ENCODE measurements around the gene QRFP. TPM values are rescaled to one million over a fixed set of nuclear protein-coding genes. Genes with fewer than 3 reads are reported as not detected.
A peak's percentile ranks its signal among the peaks of the same experiment; 100 is the strongest.

The QRFP gene
- total RNA-seq, 2 donors from 2014 or later: not detected

DNA sequence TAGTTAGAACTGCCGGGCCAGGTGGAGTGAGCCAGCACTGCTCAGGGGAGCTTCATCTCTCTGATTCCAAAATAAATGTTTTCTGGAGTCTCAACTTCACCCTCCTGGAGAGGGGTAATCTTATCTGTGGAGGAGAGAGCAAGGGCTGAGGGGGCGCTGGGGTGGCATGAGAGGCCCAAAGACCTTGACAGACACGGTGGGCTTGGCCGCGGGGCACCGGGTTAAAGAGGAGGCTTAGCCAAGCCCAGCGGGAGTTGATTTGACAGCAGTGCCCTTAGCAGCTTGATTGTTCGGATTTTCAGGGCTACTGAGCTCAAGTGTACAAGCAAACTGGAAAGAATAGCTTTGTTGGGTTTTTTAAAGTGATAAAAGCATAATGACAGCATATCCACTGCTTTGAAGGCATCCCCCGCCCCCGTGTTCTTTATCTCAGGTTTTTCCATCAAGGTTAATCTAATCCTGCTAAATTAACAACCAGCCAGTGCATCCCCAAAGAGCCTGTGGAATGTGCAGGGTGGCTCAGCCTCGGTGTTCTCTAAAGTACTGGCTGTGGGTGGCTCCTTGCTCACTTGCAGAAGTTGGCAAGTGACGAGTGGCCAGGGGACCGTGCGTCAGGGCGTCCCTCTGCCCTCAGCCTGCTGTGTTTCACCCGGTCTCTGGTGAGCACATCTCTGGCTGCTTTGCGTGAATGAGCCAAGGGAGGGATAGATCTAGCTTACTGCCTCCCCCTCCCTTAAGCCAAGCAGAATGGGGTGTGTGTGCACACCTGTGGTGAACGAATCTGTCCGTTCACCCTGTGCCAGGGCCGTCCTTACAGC lies 5.5 kb downstream of the QRFP start:
- no peaks in the 10 kb centered on the region for H3K9me3 ChIP-seq (ENCODE audit: control insufficient read depth, low read length, poor library complexity, severe bottlenecking)
- no peak for DNase-seq
- Mint-ChIP-seq H3K27me3 (no peaks in the 10 kb centered on the region), H3K4me1 (no peaks in the 10 kb centered on the region), H3K4me3 (no peak overlapping the region), H3K27ac (peak overlapping the region; percentile 29), H3K36me3 (ENCODE audit: low read depth) (no peaks in the 10 kb centered on the region)
- ATAC-seq: no peak

DNA sequence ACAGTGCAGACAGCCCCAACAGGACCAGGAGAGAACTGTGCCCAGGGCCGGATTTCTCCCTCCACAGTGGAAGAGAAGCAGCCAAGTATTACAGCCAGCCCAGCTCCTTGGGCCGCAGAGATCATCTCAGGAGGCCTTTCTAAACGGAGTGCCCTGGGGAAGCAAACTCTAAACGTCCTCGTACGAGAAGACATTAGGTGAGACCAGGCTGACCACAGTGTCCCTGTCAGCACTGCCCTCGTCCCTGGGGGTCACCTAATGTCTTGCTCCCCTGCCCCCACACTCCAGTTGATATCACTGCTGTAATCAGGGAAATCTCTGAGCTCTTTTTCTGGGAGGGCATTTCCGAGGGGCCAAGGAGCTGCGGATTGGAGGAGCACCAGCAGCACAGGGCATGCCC lies 6.5 kb downstream of the QRFP start:
- H3K27me3 Mint-ChIP-seq: no peaks in the 10 kb centered on the region
- no peak overlapping the region for H3K27ac Mint-ChIP-seq
- ATAC-seq (no peak), DNase-seq (no peak)
- no peak overlapping the region for H3K4me3 Mint-ChIP-seq
- H3K36me3 Mint-ChIP-seq (ENCODE audit: low read depth): peaks cover 2% of the 10 kb centered on the region
- no peaks in the 10 kb centered on the region for H3K9me3 ChIP-seq (ENCODE audit: control insufficient read depth, low read length, poor library complexity, severe bottlenecking)
- no peaks in the 10 kb centered on the region for H3K4me1 Mint-ChIP-seq

DNA sequence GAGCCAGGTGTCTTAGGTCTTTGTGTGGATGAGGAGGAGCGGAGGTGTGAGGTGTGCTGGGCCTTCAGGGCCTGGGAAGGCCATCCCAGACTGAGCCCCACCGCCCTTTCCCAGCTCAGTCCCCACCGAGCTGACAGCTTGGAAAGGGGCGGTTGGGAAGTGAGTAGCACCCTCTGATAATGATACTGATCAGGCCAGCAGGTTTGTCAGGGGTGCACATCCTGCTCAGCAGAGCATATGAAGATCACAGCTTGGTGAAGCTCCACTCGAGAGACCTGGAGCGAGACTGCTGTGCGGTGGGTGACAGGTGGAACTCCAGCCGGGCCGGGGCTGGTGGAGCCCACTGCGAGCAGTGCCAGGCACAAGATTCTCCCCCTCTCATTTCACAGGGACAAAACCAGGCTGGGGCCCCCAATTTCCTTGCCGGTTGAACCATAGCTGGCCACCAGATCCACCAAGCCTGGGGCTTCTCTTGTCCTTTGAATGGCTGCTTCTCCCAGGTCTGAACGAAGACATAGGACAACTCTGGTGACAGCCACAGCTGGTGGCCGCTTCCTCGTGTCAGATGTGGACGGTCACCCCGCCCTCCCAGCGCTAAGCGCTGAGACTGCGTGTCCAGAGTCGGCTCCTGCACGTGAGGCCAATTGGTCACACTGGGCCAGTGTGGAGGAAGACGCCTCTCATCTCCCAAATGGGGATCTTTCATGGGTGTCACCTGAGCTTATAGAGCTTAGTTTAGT lies 8.3 kb downstream of the QRFP start:
- Mint-ChIP-seq H3K27ac (no peak overlapping the region), H3K4me3 (no peak overlapping the region), H3K36me3 (ENCODE audit: low read depth) (peaks cover 4% of the 10 kb centered on the region), H3K4me1 (no peaks in the 10 kb centered on the region), H3K27me3 (no peaks in the 10 kb centered on the region)
- no peaks in the 10 kb centered on the region for H3K9me3 ChIP-seq (ENCODE audit: control insufficient read depth, low read length, poor library complexity, severe bottlenecking)
- ATAC-seq (no peak), DNase-seq (no peak)

DNA sequence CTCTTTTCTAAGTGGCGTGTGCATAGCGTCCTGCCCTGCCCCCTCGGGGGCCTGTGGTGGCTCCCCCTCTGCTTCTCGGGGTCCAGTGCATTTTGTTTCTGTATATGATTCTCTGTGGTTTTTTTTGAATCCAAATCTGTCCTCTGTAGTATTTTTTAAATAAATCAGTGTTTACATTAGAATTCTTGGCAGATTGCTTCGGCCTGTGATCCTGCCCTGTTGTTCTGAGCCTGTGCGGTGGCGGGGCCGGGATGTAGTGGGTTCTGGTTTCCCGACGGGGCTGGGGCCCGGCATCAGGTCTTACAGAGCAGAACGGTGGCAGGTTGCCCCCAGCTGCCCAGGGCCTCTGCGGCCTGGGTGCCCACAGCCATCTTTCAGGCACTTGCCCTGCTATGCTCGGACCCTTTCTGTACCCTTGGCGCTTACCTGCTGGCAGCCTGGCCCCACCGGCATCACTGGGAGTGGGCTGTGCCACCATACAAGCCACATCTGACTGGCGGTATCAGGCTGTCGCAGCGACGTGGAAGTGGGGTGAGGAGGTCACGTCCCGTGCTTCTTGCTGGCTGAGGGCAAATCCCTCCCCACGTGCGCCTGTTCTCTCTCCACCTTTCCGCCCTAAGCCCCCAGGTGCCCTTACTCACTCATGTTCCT lies 9.0 kb downstream of the QRFP start:
- ATAC-seq: no peak
- H3K27me3 Mint-ChIP-seq: no peaks in the 10 kb centered on the region

DNA sequence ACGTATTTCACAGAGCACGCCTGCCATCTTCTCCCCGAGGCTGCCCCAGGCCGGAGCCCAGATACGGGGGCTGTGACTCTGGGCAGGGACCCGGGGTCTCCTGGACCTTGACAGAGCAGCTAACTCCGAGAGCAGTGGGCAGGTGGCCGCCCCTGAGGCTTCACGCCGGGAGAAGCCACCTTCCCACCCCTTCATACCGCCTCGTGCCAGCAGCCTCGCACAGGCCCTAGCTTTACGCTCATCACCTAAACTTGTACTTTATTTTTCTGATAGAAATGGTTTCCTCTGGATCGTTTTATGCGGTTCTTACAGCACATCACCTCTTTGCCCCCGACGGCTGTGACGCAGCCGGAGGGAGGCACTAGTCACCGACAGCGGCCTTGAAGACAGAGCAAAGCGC lies 9.6 kb downstream of the QRFP start:
- no peak overlapping the region for H3K4me3 Mint-ChIP-seq
- peaks cover 4% of the 10 kb centered on the region for H3K36me3 Mint-ChIP-seq (ENCODE audit: low read depth)
- DNase-seq (no peak), ATAC-seq (no peak)
- no peaks in the 10 kb centered on the region for H3K27me3 Mint-ChIP-seq
- no peak overlapping the region for H3K27ac Mint-ChIP-seq
- no peaks in the 10 kb centered on the region for H3K4me1 Mint-ChIP-seq
- H3K9me3 ChIP-seq (ENCODE audit: control insufficient read depth, low read length, poor library complexity, severe bottlenecking): no peaks in the 10 kb centered on the region

More for the DNA sequence above, 9.0 kb downstream of the QRFP start:
- no peaks in the 10 kb centered on the region for H3K4me1 Mint-ChIP-seq
- no peak overlapping the region for H3K4me3 Mint-ChIP-seq
- peak overlapping the region; percentile 21 for H3K27ac Mint-ChIP-seq
- H3K9me3 ChIP-seq (ENCODE audit: control insufficient read depth, low read length, poor library complexity, severe bottlenecking): no peaks in the 10 kb centered on the region
- DNase-seq: no peak
- H3K36me3 Mint-ChIP-seq (ENCODE audit: low read depth): peaks cover 4% of the 10 kb centered on the region

DNA sequence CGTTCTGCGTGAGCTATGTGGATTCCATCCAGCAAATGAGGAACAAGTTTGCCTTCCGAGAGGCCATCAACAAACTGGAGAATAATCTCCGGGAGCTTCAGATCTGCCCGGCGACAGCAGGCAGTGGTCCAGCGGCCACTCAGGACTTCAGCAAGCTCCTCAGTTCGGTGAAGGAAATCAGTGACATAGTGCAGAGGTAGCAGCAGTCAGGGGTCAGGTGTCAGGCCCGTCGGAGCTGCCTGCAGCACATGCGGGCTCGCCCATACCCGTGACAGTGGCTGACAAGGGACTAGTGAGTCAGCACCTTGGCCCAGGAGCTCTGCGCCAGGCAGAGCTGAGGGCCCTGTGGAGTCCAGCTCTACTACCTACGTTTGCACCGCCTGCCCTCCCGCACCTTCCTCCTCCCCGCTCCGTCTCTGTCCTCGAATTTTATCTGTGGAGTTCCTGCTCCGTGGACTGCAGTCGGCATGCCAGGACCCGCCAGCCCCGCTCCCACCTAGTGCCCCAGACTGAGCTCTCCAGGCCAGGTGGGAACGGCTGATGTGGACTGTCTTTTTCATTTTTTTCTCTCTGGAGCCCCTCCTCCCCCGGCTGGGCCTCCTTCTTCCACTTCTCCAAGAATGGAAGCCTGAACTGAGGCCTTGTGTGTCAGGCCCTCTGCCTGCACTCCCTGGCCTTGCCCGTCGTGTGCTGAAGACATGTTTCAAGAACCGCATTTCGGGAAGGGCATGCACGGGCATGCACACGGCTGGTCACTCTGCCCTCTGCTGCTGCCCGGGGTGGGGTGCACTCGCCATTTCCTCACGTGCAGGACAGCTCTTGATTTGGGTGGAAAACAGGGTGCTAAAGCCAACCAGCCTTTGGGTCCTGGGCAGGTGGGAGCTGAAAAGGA lies 10.9 kb downstream of the QRFP start:
- Mint-ChIP-seq H3K27ac (no peak overlapping the region), H3K36me3 (ENCODE audit: low read depth) (peaks cover 4% of the 10 kb centered on the region), H3K4me3 (no peak overlapping the region), H3K4me1 (no peaks in the 10 kb centered on the region), H3K27me3 (no peaks in the 10 kb centered on the region)
- no peaks in the 10 kb centered on the region for H3K9me3 ChIP-seq (ENCODE audit: control insufficient read depth, low read length, poor library complexity, severe bottlenecking)
- ATAC-seq (no peak), DNase-seq (no peak)

DNA sequence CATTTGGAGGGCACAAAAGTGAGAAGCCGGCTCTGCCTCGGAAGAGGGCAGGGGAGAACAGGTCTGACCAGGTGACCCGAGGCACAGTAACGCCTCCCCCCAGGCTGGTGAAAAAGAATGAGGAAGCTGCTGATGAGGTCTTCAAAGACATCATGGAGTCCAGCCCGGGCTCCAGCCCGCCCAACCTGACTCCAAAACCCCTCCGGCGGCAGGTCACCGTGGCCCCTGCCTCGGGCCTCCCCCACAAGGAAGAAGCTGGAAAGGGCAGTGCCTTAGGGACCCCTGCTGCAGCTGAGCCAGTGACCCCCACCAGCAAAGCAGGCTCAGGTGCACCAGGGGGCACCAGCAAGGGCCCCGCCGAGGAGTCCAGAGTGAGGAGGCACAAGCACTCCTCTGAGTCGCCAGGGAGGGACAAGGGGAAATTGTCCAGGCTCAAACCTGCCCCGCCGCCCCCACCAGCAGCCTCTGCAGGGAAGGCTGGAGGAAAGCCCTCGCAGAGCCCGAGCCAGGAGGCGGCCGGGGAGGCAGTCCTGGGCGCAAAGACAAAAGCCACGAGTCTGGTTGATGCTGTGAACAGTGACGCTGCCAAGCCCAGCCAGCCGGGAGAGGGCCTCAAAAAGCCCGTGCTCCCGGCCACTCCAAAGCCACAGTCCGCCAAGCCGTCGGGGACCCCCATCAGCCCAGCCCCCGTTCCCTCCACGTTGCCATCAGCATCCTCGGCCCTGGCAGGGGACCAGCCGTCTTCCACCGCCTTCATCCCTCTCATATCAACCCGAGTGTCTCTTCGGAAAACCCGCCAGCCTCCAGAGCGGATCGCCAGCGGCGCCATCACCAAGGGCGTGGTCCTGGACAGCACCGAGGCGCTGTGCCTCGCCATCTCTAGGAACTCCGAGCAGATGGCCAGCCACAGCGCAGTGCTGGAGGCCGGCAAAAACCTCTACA lies 11.8 kb downstream of the QRFP start:
- H3K9me3 ChIP-seq (ENCODE audit: control insufficient read depth, low read length, poor library complexity, severe bottlenecking): no peaks in the 10 kb centered on the region
- no peak overlapping the region for H3K27ac Mint-ChIP-seq
- no peaks in the 10 kb centered on the region for H3K27me3 Mint-ChIP-seq
- DNase-seq (no peak), ATAC-seq (no peak)
- H3K4me3 Mint-ChIP-seq: no peak overlapping the region
- no peaks in the 10 kb centered on the region for H3K4me1 Mint-ChIP-seq
- peaks cover 4% of the 10 kb centered on the region for H3K36me3 Mint-ChIP-seq (ENCODE audit: low read depth)

DNA sequence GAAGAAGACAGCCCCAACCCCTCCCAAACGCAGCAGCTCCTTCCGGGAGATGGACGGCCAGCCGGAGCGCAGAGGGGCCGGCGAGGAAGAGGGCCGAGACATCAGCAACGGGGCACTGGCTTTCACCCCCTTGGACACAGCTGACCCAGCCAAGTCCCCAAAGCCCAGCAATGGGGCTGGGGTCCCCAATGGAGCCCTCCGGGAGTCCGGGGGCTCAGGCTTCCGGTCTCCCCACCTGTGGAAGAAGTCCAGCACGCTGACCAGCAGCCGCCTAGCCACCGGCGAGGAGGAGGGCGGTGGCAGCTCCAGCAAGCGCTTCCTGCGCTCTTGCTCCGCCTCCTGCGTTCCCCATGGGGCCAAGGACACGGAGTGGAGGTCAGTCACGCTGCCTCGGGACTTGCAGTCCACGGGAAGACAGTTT lies 12.5 kb downstream of the QRFP start:
- DNase-seq (no peak), ATAC-seq (no peak)
- Mint-ChIP-seq H3K4me3 (no peak overlapping the region), H3K36me3 (ENCODE audit: low read depth) (peaks cover 6% of the 10 kb centered on the region), H3K27ac (no peak overlapping the region), H3K27me3 (no peaks in the 10 kb centered on the region), H3K4me1 (no peaks in the 10 kb centered on the region)
- H3K9me3 ChIP-seq (ENCODE audit: control insufficient read depth, low read length, poor library complexity, severe bottlenecking): no peaks in the 10 kb centered on the region

DNA sequence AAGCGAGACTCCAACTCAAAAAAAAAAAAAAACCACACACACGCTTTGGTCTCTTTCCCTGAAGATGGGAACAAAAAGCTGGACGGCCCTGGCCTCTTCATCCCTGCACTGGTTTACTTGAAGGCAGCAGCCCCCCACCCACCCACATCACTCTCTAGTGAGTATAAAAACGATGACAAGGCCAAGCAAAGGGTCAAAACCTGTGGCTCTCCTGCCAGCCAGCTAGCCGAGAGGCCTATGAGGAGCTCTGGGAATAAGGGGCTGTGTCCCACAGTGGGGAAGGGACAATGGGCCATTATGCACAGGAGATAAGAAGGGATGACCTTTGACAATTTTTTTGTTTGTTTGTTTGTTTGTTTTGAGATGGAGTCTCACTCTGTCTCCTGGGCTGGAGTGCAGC lies 13.1 kb downstream of the QRFP start:
- no peaks in the 10 kb centered on the region for H3K27me3 Mint-ChIP-seq
- DNase-seq: no peak
- H3K27ac Mint-ChIP-seq: no peak overlapping the region
- H3K36me3 Mint-ChIP-seq (ENCODE audit: low read depth): peaks cover 6% of the 10 kb centered on the region
- no peak for ATAC-seq
- no peaks in the 10 kb centered on the region for H3K4me1 Mint-ChIP-seq
- no peak overlapping the region for H3K4me3 Mint-ChIP-seq
- no peaks in the 10 kb centered on the region for H3K9me3 ChIP-seq (ENCODE audit: control insufficient read depth, low read length, poor library complexity, severe bottlenecking)

DNA sequence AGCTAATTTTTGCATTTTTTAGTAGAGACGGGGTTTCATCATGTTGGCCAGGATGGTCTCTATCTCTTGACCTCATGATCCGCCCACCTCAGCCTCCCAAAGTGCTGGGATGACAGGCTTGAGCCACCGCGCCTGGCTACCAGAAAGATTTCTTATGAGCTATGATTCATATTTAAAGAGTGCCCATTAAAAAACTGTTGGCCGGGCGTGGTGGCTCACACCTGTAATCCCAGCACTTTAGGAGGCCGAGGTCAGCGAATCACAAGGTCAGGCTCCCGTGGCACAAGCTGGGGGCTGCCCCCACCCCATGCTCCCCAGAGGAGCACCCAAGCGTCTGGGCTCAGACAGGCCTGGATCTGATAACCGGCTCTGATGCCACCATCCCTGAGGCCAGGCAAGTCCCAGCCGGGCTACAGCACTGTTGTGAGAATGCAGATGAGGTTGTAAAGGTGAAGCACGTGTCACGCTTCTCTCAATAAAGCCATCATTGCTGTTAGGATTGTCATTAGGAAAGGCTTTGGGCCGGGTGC lies 13.9 kb downstream of the QRFP start:
- no peaks in the 10 kb centered on the region for H3K9me3 ChIP-seq (ENCODE audit: control insufficient read depth, low read length, poor library complexity, severe bottlenecking)
- H3K36me3 Mint-ChIP-seq (ENCODE audit: low read depth): peaks cover 6% of the 10 kb centered on the region

DNA sequence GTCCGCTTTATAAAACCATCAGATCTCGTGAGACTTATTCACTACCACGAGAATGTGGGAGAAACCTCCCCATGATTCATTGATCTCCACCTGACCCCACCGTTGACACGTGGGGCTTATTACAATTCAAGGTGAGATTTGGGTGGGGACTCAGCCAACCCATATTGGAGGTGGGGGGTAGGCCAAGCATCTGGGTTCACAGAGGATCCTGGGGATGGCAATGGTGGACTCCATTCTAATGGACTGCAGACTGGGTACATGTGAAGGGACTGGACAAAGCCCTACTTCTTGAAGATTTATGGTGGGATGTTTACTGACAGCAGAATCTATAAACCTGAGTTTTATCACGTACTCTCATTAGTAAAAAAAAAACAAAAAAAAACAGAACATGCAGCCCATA lies 15.1 kb downstream of the QRFP start:
- H3K36me3 Mint-ChIP-seq (ENCODE audit: low read depth): peaks cover 6% of the 10 kb centered on the region
- no peaks in the 10 kb centered on the region for H3K9me3 ChIP-seq (ENCODE audit: control insufficient read depth, low read length, poor library complexity, severe bottlenecking)
- no peak overlapping the region for H3K27ac Mint-ChIP-seq
- no peak for DNase-seq
- H3K27me3 Mint-ChIP-seq: no peaks in the 10 kb centered on the region
- no peak overlapping the region for H3K4me3 Mint-ChIP-seq
- H3K4me1 Mint-ChIP-seq: no peaks in the 10 kb centered on the region
- ATAC-seq: no peak

More for the DNA sequence above, 13.9 kb downstream of the QRFP start:
- H3K27me3 Mint-ChIP-seq: no peaks in the 10 kb centered on the region
- H3K4me3 Mint-ChIP-seq: no peak overlapping the region
- DNase-seq: no peak
- ATAC-seq: no peak
- no peaks in the 10 kb centered on the region for H3K4me1 Mint-ChIP-seq
- H3K27ac Mint-ChIP-seq: no peak overlapping the region
